HepG2 (cell line): ENCODE data around the gene SERHL2.

Experiments used
- GABPA ChIP-seq, 2 experiments: IDR thresholded peaks; 2 replicates each; pipeline ENCODE4 v1.6.1; 2011 to 2016; ENCODE audit warnings: low read depth in 2 of 2, low read length in 1 of 2, missing biosample characterization in 1 of 2, missing genetic modification characterization in 1 of 2
- HOXA7 ChIP-seq: sonication (generic); formaldehyde crosslinking; IDR thresholded peaks from 2 replicates; pipeline ENCODE4 v1.8.1; 2022; ENCODE audit warnings: mild to moderate bottlenecking, missing genetic modification reagents, moderate library complexity
- NR2F6 ChIP-seq, 2 experiments: IDR thresholded peaks; 2 replicates each; pipeline ENCODE4 v1.6.1; 2016; ENCODE audit warnings: antibody characterized with exemption in 1 of 2, mild to moderate bottlenecking in 1 of 2
- RAD21 ChIP-seq: fragments of 450-650 bp; formaldehyde crosslinking; IDR thresholded peaks from 2 replicates; pipeline ENCODE4 v1.5.0; 2020; ENCODE audit warnings: mild to moderate bottlenecking
- SP1 ChIP-seq, 2 experiments: fragments of 450-650 bp in 1 of 2; sonication (generic) in 1 of 2; formaldehyde crosslinking in 1 of 2; IDR thresholded peaks; 2 replicates each; pipeline versions ENCODE4 v1.4.0 to v1.6.1; 2016 to 2020; ENCODE audit warnings: missing genetic modification reagents in 1 of 2
- TOE1 ChIP-seq: sonication (generic); formaldehyde crosslinking; IDR thresholded peaks from 2 replicates; pipeline ENCODE4 v1.4.0; 2020; ENCODE audit warnings: mild to moderate bottlenecking, missing genetic modification reagents
- ZNF160 ChIP-seq: sonication (generic); formaldehyde crosslinking; IDR thresholded peaks from 2 replicates; pipeline ENCODE4 v1.8.0; 2022; ENCODE audit warnings: mild to moderate bottlenecking, inconsistent platforms, missing genetic modification reagents
- TF ChIP-seq, protein P1 (sequence below): sonication (generic); formaldehyde crosslinking; IDR thresholded peaks from 2 replicates; pipeline ENCODE4 v1.5.0; 2020; ENCODE audit warnings: missing genetic modification reagents
- TF ChIP-seq, protein P2 (sequence below): sonication (generic); formaldehyde crosslinking; IDR thresholded peaks from 2 replicates; pipeline ENCODE4 v1.4.0; 2020; ENCODE audit warnings: missing genetic modification reagents, mild to moderate bottlenecking, borderline replicate concordance

DNA sequence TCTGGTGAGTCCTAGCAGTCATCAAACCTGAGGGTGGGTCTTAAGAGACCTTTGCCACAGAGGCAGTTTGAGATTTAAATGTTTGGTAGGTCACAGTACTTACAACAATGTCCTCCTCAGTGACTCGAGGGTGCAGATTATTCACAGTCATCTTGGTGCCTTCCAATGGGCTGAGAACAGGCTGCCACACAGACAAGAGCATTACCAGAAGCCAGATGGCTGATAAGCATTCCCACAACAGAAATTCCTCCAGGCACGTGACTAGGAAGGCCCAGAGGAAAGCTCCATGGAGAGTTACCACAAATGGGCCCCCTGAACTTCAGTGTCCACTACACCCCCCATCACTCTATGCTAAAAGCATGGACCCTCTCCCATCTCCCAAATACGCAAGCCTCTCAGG lies 41.7 kb downstream of the SERHL2 start:
- no peak for TF ChIP-seq TOE1 (CRISPR knock-in tag)
- no peak for TF ChIP-seq SP1 (IDR thresholded peaks at IDR 0.05)
- no peak for TF ChIP-seq SP1 (CRISPR knock-in tag; IDR thresholded peaks at IDR 0.05)
- TF ChIP-seq, protein P1, sequence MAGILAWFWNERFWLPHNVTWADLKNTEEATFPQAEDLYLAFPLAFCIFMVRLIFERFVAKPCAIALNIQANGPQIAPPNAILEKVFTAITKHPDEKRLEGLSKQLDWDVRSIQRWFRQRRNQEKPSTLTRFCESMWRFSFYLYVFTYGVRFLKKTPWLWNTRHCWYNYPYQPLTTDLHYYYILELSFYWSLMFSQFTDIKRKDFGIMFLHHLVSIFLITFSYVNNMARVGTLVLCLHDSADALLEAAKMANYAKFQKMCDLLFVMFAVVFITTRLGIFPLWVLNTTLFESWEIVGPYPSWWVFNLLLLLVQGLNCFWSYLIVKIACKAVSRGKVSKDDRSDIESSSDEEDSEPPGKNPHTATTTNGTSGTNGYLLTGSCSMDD (CRISPR knock-in tag): no peak
- no peak for TF ChIP-seq ZNF160
- no peak for TF ChIP-seq NR2F6 (IDR thresholded peaks at IDR 0.05)
- TF ChIP-seq NR2F6 (CRISPR knock-in tag; IDR thresholded peaks at IDR 0.05): no peak
- TF ChIP-seq, protein P2, sequence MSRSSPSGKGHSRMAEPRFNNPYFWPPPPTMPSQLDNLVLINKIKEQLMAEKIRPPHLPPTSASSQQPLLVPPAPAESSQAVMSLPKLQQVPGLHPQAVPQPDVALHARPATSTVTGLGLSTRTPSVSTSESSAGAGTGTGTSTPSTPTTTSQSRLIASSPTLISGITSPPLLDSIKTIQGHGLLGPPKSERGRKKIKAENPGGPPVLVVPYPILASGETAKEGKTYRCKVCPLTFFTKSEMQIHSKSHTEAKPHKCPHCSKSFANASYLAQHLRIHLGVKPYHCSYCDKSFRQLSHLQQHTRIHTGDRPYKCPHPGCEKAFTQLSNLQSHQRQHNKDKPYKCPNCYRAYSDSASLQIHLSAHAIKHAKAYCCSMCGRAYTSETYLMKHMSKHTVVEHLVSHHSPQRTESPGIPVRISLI (CRISPR knock-in tag): no peak
- no peak for TF ChIP-seq RAD21 (CRISPR knock-in tag)
- no peak for TF ChIP-seq HOXA7 (CRISPR knock-in tag)
- TF ChIP-seq GABPA (IDR thresholded peaks at IDR 0.05; ENCODE audit: low read depth, low read length): no peak
- TF ChIP-seq GABPA (CRISPR knock-in tag; IDR thresholded peaks at IDR 0.05; ENCODE audit: low read depth): no peak
